GM19397 (cell line): Measurements from ENCODE around the gene SOS1.
"Not testable (repeated sequence)": the region's sequence is repeated elsewhere in the genome, so short reads cannot be mapped to it uniquely, and the experiment has no call there.

Experiments
- ATAC-seq: cut with Tn5 transposase; IDR thresholded peaks from one replicate; pipeline ENCODE4 v1.9.1; 2021; ENCODE audit warnings: mild to moderate bottlenecking, moderate library complexity; ENCODE audit not compliant: unreplicated experiment

Gene SOS1

DNA sequence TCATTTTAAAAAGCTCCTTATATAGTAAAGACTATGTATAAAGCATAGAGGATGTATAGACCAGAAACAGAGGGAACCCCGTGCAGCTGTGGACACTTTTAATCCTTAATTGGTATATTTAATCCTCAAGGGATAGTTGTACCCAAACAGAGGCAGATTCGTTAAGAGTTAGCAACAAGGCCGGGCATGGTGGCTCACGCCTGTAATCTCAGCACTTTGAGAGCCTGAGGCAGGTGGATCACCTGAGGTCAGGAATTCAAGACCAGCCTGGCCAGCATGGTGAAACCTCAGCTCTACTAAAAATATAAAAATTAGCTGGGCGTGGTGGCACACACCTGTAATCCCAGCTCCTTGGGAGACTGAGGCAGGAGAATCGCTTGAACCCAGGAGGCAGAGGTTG, 184.3 kb downstream of the SOS1 start:
- ATAC-seq = not testable (repeated sequence)

DNA sequence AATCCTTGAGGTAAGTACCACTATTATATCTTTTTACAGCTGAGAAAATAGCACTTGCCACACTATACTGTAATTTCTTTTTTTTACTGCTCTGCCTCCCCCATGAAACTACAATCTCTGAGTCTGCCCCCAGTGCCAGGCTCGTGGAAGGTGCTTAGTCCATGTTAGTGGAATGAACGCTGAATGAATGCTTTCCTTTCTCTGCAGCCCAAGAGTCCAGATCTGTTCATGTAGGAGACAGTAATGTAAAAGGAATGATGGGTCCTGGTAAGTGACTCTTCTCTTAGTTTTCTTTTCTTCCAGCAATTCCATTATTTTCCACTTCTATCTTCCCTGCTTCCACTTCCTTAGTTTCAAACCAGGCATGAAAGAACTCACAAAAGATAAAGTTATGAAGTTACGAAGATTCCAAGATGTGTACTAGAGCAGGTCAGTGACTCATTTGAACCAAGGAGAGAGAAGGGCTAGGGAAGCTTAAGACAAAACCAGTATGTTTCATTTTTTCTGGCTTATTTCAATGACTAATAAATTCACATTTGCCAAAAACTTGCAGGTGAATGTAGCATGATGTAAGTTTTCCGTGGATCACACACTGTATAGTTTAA, 185.2 kb downstream of the SOS1 start:
- no peak for ATAC-seq

DNA sequence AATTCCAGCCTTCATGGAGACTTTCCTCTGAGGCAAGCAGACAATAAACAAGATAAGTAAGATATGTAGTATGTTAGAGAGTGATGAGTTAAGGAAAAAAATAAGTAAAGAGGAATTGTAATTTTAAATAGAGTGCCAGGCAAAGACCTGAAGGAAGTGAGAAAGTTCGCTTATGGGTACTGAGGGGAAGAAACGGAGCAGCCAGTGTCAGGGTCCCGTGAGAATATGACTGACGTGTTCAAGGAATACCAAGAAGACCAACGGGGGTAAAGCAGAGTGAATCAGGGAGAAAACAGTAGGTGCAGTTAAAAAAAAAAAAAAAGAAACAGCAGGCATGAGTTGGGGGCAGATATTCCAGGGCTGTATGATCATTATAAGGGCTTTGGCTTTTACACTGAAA, 186.1 kb downstream of the SOS1 start:
- no peak for ATAC-seq

DNA sequence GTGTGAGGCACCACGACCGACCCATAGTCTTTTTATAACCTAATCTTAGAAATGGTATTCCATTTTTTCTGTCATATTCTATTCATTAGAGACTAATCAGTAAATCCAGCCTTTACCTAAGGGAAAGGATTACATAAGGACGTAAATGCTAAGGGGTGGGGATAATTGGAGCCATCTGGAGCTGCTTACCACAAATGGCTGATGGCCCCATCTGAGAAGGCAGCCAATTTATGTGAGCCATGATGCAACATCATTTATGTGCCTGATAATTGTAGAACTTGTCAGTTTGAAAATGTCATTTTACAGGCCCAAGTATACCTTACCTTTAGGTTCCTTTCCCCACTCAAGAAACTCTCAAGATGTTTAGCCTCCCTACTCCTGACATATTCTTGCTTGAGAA, 187.2 kb downstream of the SOS1 start:
- no peak for ATAC-seq

- ATAC-seq = no peak
These were observed 188.3 kb downstream of the SOS1 start for GRCh38 chr2:38932586-38932985.
